HG02571 (cell line): ENCODE measurements around the gene SMTN.
"Not testable (repeated sequence)": the region's sequence is repeated elsewhere in the genome, so short reads cannot be mapped to it uniquely, and the experiment has no call there.

Source experiments
- ATAC-seq: cut with Tn5 transposase; IDR thresholded peaks from one replicate; pipeline ENCODE4 v1.9.1; 2021; ENCODE audit warnings: mild to moderate bottlenecking, moderate library complexity; ENCODE audit not compliant: unreplicated experiment

SMTN gene

GRCh38 chr22:31080848-31081649, at the start of gene SMTN:
Gene SMTN (plus strand): TSS chr22:31081318. CDS start chr22:31083259, 1,941 bp downstream.
- peak; percentile 48 for ATAC-seq

DNA sequence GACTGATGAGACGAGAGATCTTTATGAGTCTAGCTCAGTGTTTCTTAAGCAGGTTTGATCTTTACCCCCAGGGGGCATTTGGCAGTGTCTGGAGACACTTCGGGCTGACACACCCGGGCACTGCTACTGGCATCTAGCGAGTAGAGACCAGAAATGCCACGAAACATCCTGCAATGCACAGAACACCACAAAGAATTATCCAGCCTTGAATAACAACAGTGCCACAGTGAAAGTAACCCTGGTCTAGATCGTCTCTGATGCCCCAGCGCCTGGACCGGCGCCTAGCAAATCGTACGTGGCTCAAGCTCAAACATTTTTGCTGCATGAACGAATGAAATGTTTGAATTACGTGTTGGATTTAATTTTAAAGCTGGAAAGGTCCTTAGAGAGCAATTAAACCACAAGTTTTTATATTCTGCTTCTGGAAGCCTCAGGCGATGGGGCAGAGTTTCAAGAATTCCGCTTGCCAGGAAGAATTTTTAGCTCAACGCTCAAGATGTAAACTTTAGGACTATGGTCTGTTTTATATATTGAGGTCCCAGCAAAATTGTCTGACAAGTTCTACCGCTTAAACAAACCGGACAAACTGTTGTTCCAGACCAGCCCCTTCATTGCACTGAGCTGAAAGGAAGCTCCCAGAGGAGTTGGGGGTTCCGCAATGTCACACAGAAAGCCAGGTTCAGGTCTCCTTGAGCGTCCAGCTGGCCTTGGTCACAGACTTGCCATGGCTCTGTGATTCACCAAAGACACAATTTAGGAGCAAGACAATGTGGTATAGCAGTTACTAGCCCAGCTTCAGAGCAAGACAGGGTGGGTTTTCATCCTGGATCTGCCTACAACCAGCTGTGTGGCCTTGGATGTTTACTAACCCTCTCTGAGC, 44.2 kb upstream of the SMTN start:
- no peak for ATAC-seq

- no peak for ATAC-seq
Observed at GRCh38 chr22:31038686-31039085, 42.4 kb upstream of the SMTN start.

GRCh38 chr22:31039393-31039792, 41.7 kb upstream of the SMTN start:
- ATAC-seq: no peak

GRCh38 chr22:31040542-31041398, 40.3 kb upstream of the SMTN start:
- ATAC-seq: no peak

- no peak for ATAC-seq
Observed at GRCh38 chr22:31044262-31044861, 36.8 kb upstream of the SMTN start.

- no peak for ATAC-seq
Observed at GRCh38 chr22:31045900-31046538, 35.1 kb upstream of the SMTN start.

- no peak for ATAC-seq
Observed at GRCh38 chr22:31046539-31047226, 34.4 kb upstream of the SMTN start.

DNA sequence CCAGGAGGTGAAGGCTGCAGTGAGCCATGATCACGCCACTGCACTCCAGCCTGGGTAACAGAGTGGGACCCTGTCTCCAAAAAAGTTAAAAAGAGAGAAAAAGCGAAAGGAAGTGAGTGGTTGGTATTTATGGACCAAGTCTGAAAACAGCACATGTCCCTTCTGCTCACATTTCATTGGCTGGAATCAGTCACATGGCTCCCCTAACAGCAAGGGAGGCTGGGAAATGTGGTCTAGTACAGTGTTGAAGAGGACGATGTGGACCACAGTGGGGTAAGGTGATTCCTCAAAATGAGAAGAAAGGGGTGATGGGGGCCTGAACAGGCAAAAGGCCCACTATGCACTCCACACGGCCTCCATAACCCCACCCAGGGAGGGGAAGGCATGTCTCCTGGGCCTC, 32.5 kb upstream of the SMTN start:
- ATAC-seq: no peak

- ATAC-seq: no peak
Observed at GRCh38 chr22:31049815-31050420, 31.2 kb upstream of the SMTN start.

DNA sequence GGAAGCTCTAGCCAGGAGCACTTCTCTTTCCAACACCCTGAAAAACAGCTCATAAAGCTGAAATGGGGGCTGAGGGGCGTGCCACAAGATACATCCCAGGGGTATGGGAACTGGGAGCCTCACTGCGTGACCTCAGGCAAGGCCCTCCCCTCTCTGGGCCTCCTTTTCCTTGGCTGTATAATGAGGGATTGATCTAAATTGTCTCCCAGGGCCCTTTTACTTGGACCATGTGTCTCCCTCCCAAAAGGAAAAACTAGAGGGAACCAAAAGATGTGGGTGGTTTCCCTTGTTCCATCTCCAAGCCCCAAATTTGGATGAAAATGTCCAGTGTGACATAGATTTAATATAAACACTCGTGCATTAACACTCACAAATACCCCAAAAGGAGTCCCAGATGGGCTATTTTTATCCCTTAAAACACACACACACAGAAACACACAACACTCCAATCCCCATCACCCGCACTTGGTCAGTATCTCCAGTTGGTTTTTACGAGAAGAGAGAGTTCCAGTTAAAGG, 25.9 kb upstream of the SMTN start:
- ATAC-seq: no peak

GRCh38 chr22:31055635-31056159, 25.4 kb upstream of the SMTN start:
- ATAC-seq: no peak

- no peak for ATAC-seq
Observed at GRCh38 chr22:31056986-31057599, 24.0 kb upstream of the SMTN start.

GRCh38 chr22:31059663-31060062, 21.5 kb upstream of the SMTN start:
- ATAC-seq: not testable (repeated sequence)

- ATAC-seq: no peak
Observed at GRCh38 chr22:31062566-31063230, 18.4 kb upstream of the SMTN start.

GRCh38 chr22:31064369-31064768, 16.7 kb upstream of the SMTN start:
- ATAC-seq: no peak

GRCh38 chr22:31068970-31069369, 12.1 kb upstream of the SMTN start:
- ATAC-seq: no peak
